GM18867 (cell line): ENCODE results near the gene GPR183.

Source experiments
- ATAC-seq: cut with Tn5 transposase; IDR thresholded peaks from one replicate; pipeline ENCODE4 v1.9.1; 2021; ENCODE audit warnings: mild to moderate bottlenecking, moderate library complexity; ENCODE audit not compliant: unreplicated experiment

The GPR183 gene

DNA sequence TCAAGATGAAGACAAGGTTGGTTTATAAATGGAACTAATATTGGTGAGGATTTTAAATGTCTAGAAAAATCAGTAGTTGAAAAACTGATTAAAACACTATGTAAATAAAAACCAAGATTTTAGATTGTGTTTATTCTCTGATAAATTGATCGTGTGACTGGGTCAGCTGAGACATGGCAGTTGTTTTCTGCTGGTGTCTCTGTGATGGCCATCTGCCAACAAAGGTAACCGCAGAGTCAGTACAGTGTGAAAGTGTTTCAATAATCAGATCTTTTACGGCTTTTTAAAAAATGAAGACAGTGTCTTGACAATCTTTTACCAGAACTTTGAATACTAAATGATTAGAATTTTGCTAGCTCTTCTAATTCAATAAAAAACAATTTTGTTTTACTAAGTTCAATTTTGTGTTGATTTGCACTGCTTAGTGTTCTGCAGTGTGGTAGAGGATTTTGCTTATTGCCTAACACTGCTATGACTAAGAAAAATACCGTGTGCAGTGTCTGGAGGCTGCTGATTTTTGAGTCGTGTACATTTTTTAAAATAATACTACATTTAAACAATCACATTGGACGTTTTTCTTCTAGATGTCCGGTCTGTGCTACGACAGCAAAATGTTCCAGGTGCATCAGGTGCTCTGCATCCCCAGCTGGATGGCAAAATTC, 32.7 kb upstream of the GPR183 start:
- no peak for ATAC-seq

DNA sequence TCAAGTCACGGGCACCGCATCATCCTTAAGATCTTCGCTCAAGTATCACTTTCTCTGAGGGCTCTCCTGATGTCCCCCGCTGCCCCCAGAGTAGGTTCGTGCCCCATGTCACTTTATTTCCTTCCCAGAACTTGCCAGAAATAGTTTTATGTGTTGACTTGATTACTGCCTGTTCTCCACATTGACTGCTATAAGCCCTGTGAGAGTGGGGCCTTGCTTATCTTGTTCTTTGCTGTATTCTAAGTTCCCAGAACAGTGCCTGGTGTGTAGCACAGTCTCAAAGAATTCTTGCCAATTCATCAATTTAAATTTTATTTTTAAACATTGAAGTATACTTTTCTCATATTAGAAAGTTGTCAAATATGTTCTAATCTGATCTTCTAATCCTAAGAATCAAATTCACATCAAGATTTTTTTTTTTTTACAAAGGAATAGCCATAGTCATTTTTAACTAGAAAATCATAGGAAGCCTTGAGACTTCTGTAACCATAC, 32.1 kb upstream of the GPR183 start:
- ATAC-seq = no peak

- peak; percentile 33 for ATAC-seq
Measured at GRCh38 chr13:99335603-99336002, 28.4 kb upstream of the GPR183 start.

- no peak for ATAC-seq
Measured at GRCh38 chr13:99335087-99335486, 27.9 kb upstream of the GPR183 start.

DNA sequence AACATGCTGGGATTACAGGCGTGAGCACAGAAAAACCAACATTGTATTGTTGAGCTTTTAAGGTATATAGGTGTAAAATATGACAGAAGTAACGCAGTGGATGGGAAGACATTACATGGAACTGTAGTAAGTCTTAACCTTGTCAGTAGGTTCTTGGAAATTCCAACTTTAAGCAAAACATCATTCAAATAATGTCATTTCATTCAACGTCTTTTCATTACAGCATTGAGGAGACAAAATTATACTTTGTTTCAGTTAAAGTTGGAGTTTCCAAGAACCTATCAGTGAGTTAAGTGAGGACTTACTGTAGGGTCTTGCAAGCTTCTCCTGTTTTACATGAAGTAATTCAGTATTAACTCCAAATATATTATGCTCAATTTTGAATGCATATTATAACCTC, 27.0 kb upstream of the GPR183 start:
- no peak for ATAC-seq

- ATAC-seq = peak; percentile 24
Measured at GRCh38 chr13:99332456-99332855, 25.3 kb upstream of the GPR183 start.

DNA sequence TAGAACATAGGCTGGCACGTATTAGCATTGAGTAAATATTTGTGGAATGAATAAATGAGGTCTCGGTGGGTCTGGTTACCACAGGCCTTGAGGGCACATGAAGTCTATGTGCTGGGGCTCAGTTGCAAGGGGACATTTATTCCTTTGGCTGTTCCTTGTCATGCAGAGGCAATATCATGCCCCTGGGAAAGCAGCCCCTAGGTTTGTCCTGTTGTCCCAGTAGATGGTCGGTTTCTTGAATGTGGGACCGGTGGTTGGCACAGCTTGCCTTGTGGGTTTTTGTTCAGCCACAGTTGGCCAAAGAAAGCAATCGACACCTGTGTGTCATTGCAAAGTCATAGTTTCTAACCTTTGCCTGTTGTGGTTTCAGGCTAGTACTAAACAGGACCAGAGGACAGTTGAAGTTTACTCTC, 24.7 kb upstream of the GPR183 start:
- peak; percentile 97 for ATAC-seq

DNA sequence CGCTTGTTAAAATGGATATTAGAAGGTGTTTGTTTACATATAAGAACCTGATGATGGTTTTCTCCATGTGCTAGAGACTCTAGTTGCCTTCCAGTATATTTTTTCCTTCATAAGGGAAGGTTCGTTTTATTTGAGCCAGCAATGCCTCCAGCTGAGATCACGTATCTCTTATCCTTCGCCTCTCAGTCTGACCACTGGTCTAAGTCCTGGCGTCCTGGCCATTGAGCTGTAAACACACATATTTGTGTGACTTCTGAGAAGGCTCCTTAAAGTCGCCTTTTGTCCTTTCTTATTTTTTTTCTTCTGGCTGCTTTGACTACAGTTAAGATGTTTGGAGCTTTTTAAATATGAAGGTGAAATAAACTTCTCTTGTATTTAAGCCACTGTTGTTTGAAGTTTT, 23.7 kb upstream of the GPR183 start:
- ATAC-seq = no peak

GRCh38 chr13:99329477-99329876, 22.3 kb upstream of the GPR183 start:
- ATAC-seq = no peak

GRCh38 chr13:99327761-99328160, 20.6 kb upstream of the GPR183 start:
- no peak for ATAC-seq

DNA sequence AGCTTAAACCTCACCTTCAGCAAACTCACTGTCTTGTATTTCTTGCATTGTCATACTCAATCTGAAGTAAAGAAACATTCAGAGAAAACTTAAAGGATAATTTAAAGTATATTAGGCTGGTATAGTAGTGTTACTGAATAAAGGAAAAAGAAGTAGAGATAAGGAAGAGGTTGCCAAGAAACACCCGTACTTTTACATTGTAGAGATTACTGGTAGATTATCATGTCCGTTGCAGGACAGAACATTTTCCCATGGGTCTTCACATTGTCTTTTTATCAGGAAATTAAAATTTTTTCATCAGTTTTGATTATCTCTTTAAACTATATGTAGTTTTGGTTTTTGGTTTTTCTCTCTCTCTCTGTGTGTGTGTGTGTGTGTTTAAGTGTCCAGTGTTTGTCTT, 19.9 kb upstream of the GPR183 start:
- no peak for ATAC-seq

DNA sequence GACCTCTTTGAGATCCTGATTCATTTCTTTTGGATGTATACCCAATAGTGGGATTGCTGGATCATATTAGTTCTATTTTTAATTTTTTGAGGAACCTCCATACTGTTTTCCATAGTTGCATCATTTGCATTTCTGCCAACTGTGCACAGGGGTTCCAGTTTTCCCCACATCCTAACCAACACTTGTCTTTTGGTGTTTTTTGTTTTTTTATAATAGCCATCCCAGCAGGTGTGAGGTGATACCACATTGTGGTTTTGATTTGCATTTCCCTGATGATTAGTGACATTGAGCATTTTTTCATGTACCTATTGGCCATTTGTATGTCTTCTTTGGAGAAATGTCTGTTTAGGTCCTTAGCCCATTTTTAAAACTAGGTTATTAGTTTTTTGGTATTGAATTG, 18.8 kb upstream of the GPR183 start:
- peak; percentile 32 for ATAC-seq

DNA sequence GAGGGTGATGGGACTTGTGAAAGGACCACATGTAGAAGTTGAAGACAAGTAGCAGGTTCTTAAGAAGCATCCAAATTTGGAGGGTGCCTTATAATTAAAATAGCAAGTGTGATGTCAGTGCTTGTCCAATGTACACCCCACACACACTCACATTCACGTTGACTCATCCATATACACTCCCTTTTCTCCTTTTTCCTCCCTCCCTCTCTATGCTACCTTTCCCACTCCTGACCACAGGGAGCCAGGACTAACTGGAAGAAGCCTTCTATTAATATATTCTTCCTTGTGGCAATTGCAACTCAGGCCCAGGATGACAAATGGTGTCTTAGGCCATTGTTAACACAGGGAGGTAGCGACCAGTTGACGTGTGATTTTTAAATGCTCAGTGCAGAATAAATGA, 16.3 kb upstream of the GPR183 start:
- ATAC-seq = no peak

DNA sequence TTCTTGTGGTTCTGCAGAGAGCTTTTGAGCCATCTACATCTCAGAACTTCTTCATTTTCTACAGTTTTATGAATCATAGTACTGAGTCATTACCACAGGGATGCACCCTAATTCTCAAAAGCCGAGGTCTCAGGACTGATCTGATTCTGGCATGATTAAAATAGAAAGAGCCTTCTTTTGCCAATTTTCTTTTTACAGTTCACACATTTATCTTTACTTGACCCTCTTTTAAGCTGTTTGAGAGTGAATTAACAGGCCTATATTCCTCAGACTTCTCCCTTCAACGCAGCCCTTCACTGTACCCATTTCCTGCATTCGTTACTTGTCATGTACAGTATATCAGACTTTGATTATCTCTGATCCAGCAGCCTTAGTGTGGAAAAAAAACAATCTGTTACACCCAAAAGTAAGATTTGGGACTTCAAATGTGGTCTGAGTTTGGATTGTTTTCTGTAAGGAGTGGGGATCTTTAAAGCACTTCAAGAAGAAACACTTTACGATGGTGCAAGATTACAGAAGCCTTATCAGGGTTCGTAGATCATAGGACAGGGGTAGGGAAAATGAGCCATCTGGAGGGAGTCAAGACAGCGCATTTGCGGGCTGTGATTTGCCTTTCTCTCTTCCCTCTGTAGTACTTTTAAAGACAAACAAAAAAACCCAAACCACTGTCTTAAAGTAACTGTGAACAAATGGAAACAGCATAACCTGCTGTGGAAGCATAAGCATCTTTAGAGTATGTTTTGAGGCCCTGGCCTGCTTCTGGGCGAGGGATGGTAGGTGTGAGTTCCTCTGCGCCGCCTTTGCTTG, 15.3 kb upstream of the GPR183 start:
- ATAC-seq = peak; percentile 84

- ATAC-seq = no peak
Measured at GRCh38 chr13:99321709-99322108, 14.5 kb upstream of the GPR183 start.

GRCh38 chr13:99320693-99321481, 13.7 kb upstream of the GPR183 start:
- no peak for ATAC-seq

DNA sequence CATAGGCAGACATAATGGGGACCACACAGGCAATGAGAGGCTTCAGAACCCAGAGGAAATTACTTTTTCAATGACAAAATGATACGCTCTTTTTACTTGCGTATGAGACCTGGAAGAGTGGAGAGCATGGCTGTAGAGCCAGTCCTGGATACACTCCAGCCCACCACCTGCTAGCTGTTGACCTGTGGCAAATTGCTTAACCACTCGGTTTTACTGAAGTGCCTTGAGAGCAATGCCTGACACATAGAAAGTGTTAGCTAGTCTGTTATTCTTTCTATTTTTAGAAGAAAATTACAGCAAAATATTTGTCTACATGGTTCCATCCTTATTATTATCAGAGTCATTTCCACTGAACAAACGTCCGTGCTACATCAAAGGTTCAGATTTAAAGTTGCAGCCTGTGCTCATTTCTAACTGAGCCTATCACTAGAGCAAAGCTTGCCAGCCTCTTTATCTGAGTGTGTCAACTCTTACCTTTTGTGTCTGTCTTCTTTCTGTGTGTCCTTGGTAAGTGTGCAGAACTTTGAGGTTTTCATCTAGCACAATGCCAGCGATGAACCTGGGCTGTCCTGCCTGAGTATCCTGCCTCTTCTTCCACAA, 9.6 kb upstream of the GPR183 start:
- no peak for ATAC-seq

DNA sequence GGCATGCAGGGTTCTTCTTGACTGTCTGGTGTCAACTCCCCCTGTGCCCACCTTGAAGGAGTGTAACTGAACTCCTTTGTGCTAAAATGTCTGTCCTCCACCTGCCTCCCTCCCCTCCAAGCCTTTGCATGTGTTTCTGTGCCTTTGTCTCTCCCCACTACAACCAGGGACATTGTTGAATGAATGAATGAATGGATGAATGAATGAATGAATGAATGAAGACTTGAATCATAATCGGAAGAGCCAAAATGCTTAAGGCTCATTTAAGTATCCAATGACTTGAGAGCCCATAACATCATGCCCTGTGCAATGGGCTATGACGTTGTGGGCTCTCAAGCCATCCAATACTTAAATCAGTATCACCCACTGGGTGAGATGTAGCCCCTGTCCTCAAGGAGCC, 9.0 kb upstream of the GPR183 start:
- ATAC-seq = no peak

- ATAC-seq = no peak
Measured at GRCh38 chr13:99315186-99315585, 8.0 kb upstream of the GPR183 start.

DNA sequence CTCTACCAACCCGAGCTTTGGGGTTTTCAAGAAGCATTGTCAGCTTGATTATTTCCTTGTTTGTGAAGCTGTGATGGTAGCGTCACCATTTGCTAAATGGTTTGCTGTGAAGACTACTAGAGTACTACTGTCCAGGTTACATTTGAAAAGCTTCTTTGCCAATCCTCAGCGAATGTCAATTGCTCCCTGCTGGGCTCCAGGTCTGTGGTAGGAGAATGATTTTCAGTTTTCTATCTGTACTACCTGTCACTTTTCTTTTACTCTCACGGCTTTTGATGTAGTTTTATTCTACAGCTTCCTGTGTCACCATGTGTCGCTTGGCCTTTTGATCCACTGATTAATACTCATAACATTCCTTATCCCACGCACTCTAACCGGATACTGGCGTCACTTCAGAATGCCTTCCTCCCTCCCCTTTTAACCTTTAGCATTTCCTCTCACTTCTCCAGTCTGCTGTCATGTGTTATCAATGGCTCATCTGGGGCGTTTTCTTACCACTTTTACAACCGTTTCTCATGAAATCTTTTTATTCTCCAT, 7.5 kb upstream of the GPR183 start:
- ATAC-seq = no peak

GRCh38 chr13:99313941-99314340, 6.7 kb upstream of the GPR183 start:
- ATAC-seq = no peak
